ENCODE data around the gene WDR31. TPM values are rescaled to one million over a fixed set of nuclear protein-coding genes. Genes with fewer than 3 reads are reported as not detected.
"Not testable (repeated sequence)": the region's sequence is repeated elsewhere in the genome, so short reads cannot be mapped to it uniquely, and the experiment has no call there.

WDR31 gene
- total and polyA plus RNA-seq, 3 experiments from 2014 or later = 0.22 to 1.9 (median 1.3) TPM

DNA sequence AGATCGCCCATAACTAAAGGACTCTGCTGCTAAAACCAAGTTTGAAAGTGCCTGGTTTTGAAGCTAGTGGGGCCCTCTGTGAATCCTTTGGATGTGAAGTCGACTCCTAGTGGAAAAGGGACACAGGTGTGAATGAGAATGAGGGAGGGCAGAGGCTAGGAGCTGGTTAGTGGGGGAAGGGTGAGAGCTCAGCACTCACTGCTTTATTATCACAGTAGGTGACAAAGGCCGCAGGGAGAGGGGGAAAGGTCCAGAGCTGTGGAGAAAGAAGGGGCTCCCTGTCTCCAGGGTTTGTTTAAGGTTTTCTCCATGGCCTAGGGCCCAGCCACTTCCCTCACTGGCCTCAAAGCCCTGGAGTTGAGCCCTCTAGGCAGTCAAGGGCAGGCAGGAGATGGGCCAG is 33.2 kb upstream of the WDR31 start:
- CTCF ChIA-PET = no interaction called here
- POLR2A ChIA-PET = no interaction called here
- H3K9me3 ChIP-seq (ENCODE audit: low read length) = no peaks in the 10 kb centered on the region
- peak overlapping the region in 1 of 8 donors; percentile 43 for H3K27ac Mint-ChIP-seq
- no peaks in the 10 kb centered on the region for H3K27me3 Mint-ChIP-seq
- H3K4me3 Mint-ChIP-seq = peak overlapping the region in 2 of 7 donors; percentile 38 to 56
- peaks cover 9% of the 10 kb centered on the region for H3K4me1 ChIP-seq (ENCODE audit: insufficient read depth, low read length)
- peaks cover 0 to 30% (median 0%) of the 10 kb centered on the region in 3 donors for H3K36me3 Mint-ChIP-seq
- DNase-seq = no peak
- H3K4me3 ChIP-seq (ENCODE audit: low read length) = no peak overlapping the region
- H3K4me1 Mint-ChIP-seq = peaks cover 9 to 21% (median 16%) of the 10 kb centered on the region in 3 donors
- H3K36me3 ChIP-seq (ENCODE audit: insufficient read depth, low read length) = no peaks in the 10 kb centered on the region
- H3K27ac ChIP-seq (ENCODE audit: low read depth, low read length) = no peak overlapping the region
- H3K27me3 ChIP-seq (ENCODE audit: insufficient read depth, low read length, poor library complexity, severe bottlenecking) = no peaks in the 10 kb centered on the region
- H3K9me3 Mint-ChIP-seq = no peaks in the 10 kb centered on the region

DNA sequence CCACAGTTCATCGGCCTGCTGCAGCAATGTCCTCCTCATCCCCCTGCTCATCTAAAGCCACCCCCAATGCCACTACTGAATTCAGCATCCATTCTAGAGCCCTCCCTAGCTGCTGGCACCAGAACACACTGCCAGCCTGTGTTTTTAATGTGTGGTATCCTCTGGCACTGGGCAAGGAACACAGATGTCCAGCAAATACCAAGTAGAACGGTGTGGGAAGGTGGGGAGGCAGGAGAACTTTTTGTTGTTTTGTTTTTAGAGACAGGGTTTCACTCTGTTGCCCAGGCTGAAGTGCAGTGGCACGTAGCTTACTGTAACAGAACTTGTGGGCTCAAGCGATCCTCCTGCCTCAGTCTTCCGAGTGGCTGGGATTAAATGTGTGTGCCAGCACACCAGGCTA is 32.0 kb upstream of the WDR31 start:
- Mint-ChIP-seq H3K36me3 (peaks cover 0 to 30% (median 0%) of the 10 kb centered on the region in 3 donors), H3K27me3 (no peaks in the 10 kb centered on the region), H3K9me3 (no peaks in the 10 kb centered on the region), H3K4me1 (peaks cover 9 to 17% (median 16%) of the 10 kb centered on the region in 3 donors), H3K4me3 (no peak overlapping the region), H3K27ac (peak overlapping the region in 2 of 8 donors; percentile 16 to 33)
- Histone ChIP-seq H3K9me3 (ENCODE audit: low read length) (no peaks in the 10 kb centered on the region), H3K27ac (ENCODE audit: low read depth, low read length) (no peak overlapping the region), H3K4me1 (ENCODE audit: insufficient read depth, low read length) (peaks cover 9% of the 10 kb centered on the region), H3K27me3 (ENCODE audit: insufficient read depth, low read length, poor library complexity, severe bottlenecking) (no peaks in the 10 kb centered on the region), H3K4me3 (ENCODE audit: low read length) (no peak overlapping the region), H3K36me3 (ENCODE audit: insufficient read depth, low read length) (no peaks in the 10 kb centered on the region)
- no peak for DNase-seq
- CTCF ChIA-PET = interaction anchor here (1.2 kb wide), 1 partner anchor 30 kb away, joined by 3 read pairs; no protein-coding TSS in a partner anchor
- POLR2A ChIA-PET = no interaction called here

DNA sequence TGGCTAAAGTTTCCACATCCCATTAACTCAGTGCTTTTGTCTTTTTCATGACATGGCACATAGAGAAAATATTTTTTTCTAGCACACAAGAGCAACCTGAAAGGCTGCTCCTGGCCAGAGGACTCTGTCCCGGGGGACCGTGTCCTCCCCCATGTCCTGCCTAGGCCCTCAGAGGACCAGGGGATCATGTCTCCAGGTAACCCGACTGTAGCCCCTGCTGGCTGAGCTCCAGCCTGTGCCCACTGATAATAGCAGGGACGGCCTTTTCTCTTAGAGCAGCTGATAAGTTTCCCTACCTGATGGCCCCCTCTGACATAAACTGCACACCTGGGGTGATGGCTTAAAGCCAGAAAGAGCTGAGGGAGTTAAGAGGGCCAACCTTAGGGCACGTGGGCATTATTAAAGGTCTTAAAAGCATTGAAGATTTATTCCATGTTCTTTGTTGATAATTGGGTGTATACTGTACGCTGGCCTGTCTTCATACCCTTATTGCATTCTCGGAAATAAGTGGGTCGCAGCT is 30.8 kb upstream of the WDR31 start:
- ChIA-PET CTCF (no interaction called here), POLR2A (interaction anchor here (1.0 kb wide), 1 partner anchor 21 kb away, joined by 6 read pairs; the partner anchor contains the start of gene BSPRY)
- no peaks in the 10 kb centered on the region for H3K9me3 Mint-ChIP-seq
- no peaks in the 10 kb centered on the region for H3K27me3 ChIP-seq (ENCODE audit: insufficient read depth, low read length, poor library complexity, severe bottlenecking)
- peaks cover 8% of the 10 kb centered on the region for H3K4me1 ChIP-seq (ENCODE audit: insufficient read depth, low read length)
- H3K27me3 Mint-ChIP-seq = peaks cover 0 to 1% of the 10 kb centered on the region in 2 donors
- H3K4me3 Mint-ChIP-seq = no peak overlapping the region
- H3K4me1 Mint-ChIP-seq = peaks cover 9 to 15% (median 15%) of the 10 kb centered on the region in 3 donors
- H3K27ac ChIP-seq (ENCODE audit: low read depth, low read length) = no peak overlapping the region
- peak overlapping the region in 1 of 8 donors; percentile 26 for H3K27ac Mint-ChIP-seq
- peaks cover 0 to 28% (median 0%) of the 10 kb centered on the region in 3 donors for H3K36me3 Mint-ChIP-seq
- H3K4me3 ChIP-seq (ENCODE audit: low read length) = no peak overlapping the region
- H3K9me3 ChIP-seq (ENCODE audit: low read length) = no peaks in the 10 kb centered on the region
- no peaks in the 10 kb centered on the region for H3K36me3 ChIP-seq (ENCODE audit: insufficient read depth, low read length)
- DNase-seq = no peak

DNA sequence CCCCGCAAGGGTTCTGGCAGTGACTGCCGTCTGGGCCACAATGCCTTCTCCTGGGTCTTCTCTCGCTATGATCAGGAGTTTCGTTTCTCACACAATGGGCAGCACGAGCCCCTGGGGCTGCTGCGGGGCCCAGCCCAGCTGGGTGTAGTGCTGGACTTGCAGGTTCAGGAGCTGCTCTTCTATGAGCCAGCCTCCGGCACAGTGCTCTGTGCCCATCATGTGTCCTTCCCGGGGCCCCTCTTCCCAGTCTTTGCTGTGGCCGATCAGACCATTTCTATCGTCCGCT is 29.7 kb upstream of the WDR31 start:
- H3K4me3 Mint-ChIP-seq = no peak overlapping the region
- H3K9me3 Mint-ChIP-seq = no peaks in the 10 kb centered on the region
- no peaks in the 10 kb centered on the region for H3K36me3 ChIP-seq (ENCODE audit: insufficient read depth, low read length)
- no peak overlapping the region for H3K27ac ChIP-seq (ENCODE audit: low read depth, low read length)
- H3K27me3 ChIP-seq (ENCODE audit: insufficient read depth, low read length, poor library complexity, severe bottlenecking) = no peaks in the 10 kb centered on the region
- H3K36me3 Mint-ChIP-seq = peaks cover 0 to 20% (median 0%) of the 10 kb centered on the region in 3 donors
- ChIA-PET POLR2A (interaction anchor here (0.6 to 1.0 kb wide), 2 partner anchors 10 to 20 kb away, joined by 3 to 6 read pairs; partner anchors contain the start of gene BSPRY), CTCF (no interaction called here)
- no peaks in the 10 kb centered on the region for H3K4me1 ChIP-seq (ENCODE audit: insufficient read depth, low read length)
- H3K9me3 ChIP-seq (ENCODE audit: low read length) = no peaks in the 10 kb centered on the region
- H3K4me1 Mint-ChIP-seq = peaks cover 0 to 5% (median 4%) of the 10 kb centered on the region in 3 donors
- no peak overlapping the region for H3K4me3 ChIP-seq (ENCODE audit: low read length)
- no peak overlapping the region for H3K27ac Mint-ChIP-seq
- no peak for DNase-seq
- peaks cover 0 to 1% of the 10 kb centered on the region in 2 donors for H3K27me3 Mint-ChIP-seq

DNA sequence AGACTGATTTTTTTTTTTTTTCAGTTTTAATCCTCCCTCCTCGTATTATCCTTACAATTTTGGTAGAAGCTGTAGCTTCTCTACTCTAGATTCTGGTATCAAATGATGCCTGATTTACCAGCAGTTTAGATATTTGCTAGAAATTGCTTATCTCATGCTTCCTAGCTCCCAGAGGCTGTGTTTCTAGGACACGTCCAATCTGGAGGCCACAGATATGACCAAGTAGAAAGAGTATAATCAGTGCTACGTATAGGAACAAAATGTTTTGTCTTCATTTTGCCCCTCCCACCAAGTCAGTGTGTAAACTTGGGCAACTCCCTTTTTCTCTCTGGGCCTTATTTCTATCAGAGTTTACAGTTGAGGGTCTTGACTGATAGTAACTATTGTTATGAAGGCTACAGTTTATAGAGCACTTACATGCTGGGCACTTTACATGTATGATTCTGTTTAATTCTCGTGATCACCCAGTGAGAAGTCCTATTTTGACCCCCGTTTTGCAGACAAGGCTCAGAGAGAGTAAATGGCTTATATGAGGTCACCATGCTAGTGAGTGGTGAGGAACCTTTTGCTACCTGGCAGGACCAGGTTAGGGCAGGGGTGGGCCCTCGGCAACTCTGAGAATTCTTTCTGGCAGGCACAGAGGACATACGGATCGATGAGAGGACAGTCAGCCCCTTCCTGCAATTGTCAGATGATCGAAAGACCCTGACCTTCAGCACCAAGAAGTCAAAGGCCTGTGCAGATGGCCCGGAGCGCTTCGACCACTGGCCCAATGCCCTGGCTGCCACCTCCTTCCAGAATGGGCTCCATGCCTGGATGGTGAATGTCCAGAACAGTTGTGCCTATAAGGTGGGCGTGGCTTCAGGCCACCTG is 29.1 kb upstream of the WDR31 start:
- H3K4me1 Mint-ChIP-seq = no peaks in the 10 kb centered on the region
- no peak for DNase-seq
- POLR2A ChIA-PET = no interaction called here

DNA sequence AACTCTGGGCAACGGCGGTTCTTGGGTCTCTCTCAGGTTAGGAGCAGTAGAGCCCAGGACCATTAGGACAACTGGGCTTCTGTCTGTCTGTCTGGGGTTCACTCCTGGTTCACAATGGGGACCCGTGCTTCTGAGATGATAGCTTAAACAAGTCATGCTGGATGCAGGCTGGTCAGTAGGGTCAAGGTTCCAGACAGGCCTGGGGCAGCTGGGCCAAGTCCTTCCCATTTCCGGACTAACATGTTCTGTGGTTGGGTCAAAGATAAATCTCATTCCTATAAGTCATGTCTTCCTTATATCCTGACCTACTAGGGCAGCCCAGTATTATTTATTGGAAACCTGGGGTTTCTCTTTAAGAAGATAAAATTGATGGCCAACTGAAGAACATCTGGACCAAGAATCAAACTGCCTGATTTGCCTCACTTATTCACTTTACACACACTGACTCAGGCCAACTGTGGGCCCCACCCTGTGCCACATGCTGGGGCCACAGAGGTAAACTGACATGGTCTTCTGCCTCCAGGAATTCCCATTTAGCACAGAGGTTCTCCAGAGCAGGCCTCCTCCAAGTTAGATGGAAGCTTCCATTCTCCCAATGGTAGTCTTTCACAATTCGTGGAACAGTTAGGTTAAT is 28.4 kb upstream of the WDR31 start:
- peaks cover 0 to 1% of the 10 kb centered on the region in 2 donors for H3K27me3 Mint-ChIP-seq
- Histone ChIP-seq H3K27me3 (ENCODE audit: insufficient read depth, low read length, poor library complexity, severe bottlenecking) (no peaks in the 10 kb centered on the region), H3K36me3 (ENCODE audit: insufficient read depth, low read length) (no peaks in the 10 kb centered on the region), H3K27ac (ENCODE audit: low read depth, low read length) (no peak overlapping the region), H3K4me3 (ENCODE audit: low read length) (no peak overlapping the region), H3K4me1 (ENCODE audit: insufficient read depth, low read length) (no peaks in the 10 kb centered on the region), H3K9me3 (ENCODE audit: low read length) (no peaks in the 10 kb centered on the region)
- peak overlapping the region in 1 of 7 donors; percentile 54 for H3K4me3 Mint-ChIP-seq
- no peaks in the 10 kb centered on the region for H3K9me3 Mint-ChIP-seq
- H3K27ac Mint-ChIP-seq = peak overlapping the region in 1 of 8 donors; percentile 91
- POLR2A ChIA-PET = no interaction called here
- H3K36me3 Mint-ChIP-seq = peaks cover 0 to 9% (median 0%) of the 10 kb centered on the region in 3 donors
- no peak for DNase-seq
- H3K4me1 Mint-ChIP-seq = no peaks in the 10 kb centered on the region
- CTCF ChIA-PET = no interaction called here

More for the DNA sequence above, 29.1 kb upstream of the WDR31 start:
- H3K9me3 Mint-ChIP-seq = no peaks in the 10 kb centered on the region
- Histone ChIP-seq H3K27ac (ENCODE audit: low read depth, low read length) (no peak overlapping the region), H3K4me1 (ENCODE audit: insufficient read depth, low read length) (no peaks in the 10 kb centered on the region), H3K36me3 (ENCODE audit: insufficient read depth, low read length) (no peaks in the 10 kb centered on the region), H3K27me3 (ENCODE audit: insufficient read depth, low read length, poor library complexity, severe bottlenecking) (no peaks in the 10 kb centered on the region), H3K4me3 (ENCODE audit: low read length) (no peak overlapping the region), H3K9me3 (ENCODE audit: low read length) (no peaks in the 10 kb centered on the region)
- no peak overlapping the region for H3K4me3 Mint-ChIP-seq
- H3K27me3 Mint-ChIP-seq = peaks cover 0 to 1% of the 10 kb centered on the region in 2 donors
- no peak overlapping the region for H3K27ac Mint-ChIP-seq
- CTCF ChIA-PET = no interaction called here
- peaks cover 0 to 16% (median 0%) of the 10 kb centered on the region in 3 donors for H3K36me3 Mint-ChIP-seq

DNA sequence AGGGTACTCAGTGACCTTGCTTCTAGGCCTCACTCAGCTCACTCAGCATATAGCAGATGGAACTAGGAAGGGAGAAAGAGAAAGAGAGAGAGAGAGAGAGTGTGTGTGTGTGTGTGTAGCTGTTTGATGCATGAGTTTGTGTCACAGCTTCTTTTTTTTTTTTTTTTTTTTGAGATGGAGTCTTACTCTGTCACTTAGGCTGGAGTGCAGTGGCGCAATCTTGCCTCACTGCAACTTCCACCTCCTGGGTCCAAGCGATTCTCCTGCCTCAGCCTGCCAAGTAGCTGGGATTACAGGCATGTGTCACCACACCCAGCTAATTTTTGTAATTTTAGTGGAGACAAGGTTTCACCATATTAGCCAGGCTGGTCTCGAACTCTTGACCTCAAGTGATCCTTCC is 25.6 kb upstream of the WDR31 start:
- H3K9me3 ChIP-seq (ENCODE audit: low read length); H3K4me3 Mint-ChIP-seq; H3K4me1 ChIP-seq (ENCODE audit: insufficient read depth, low read length); H3K4me1 Mint-ChIP-seq; DNase-seq; H3K36me3 ChIP-seq (ENCODE audit: insufficient read depth, low read length); H3K27ac Mint-ChIP-seq; H3K4me3 ChIP-seq (ENCODE audit: low read length); H3K9me3 Mint-ChIP-seq; H3K27ac ChIP-seq (ENCODE audit: low read depth, low read length); H3K27me3 ChIP-seq (ENCODE audit: insufficient read depth, low read length, poor library complexity, severe bottlenecking); H3K36me3 Mint-ChIP-seq; H3K27me3 Mint-ChIP-seq: not testable (repeated sequence)
- ChIA-PET CTCF (interaction anchor here (1.2 kb wide), 1 partner anchor 35 kb away, joined by 3 read pairs; the partner anchor contains the start of gene ALAD), POLR2A (interaction anchor here (0.6 kb wide), 1 partner anchor 116 kb away, joined by 3 read pairs; no protein-coding TSS in a partner anchor)

DNA sequence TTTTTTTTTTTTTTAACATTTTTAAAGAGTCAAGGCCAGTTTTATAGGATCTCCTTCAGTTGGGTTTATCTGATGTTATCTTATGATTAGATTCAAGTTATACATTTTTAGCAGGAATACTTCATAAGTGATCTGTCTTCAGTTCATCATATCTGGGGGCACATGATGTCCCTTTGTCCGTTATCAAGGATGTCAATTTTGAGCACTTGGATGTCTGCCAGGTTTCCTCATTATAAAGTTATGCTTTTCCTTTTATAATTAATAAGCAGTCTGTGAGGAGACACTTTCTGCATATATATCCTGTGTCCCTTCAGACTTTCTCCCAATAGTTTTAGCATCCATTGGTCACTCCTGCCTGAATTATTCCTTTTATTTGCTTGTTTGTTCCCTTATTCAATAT is 24.9 kb upstream of the WDR31 start:
- Histone ChIP-seq H3K36me3 (ENCODE audit: insufficient read depth, low read length) (no peaks in the 10 kb centered on the region), H3K9me3 (ENCODE audit: low read length) (no peaks in the 10 kb centered on the region), H3K27ac (ENCODE audit: low read depth, low read length) (no peak overlapping the region), H3K4me3 (ENCODE audit: low read length) (no peak overlapping the region), H3K4me1 (ENCODE audit: insufficient read depth, low read length) (no peaks in the 10 kb centered on the region), H3K27me3 (ENCODE audit: insufficient read depth, low read length, poor library complexity, severe bottlenecking) (no peaks in the 10 kb centered on the region)
- H3K9me3 Mint-ChIP-seq = no peaks in the 10 kb centered on the region
- no peak overlapping the region for H3K27ac Mint-ChIP-seq
- peaks cover 0 to 4% of the 10 kb centered on the region in 2 donors for H3K27me3 Mint-ChIP-seq
- no peak for DNase-seq
- ChIA-PET CTCF (interaction anchor here (1.2 kb wide), 1 partner anchor 36 kb away, joined by 3 read pairs; the partner anchor contains the start of gene ALAD), POLR2A (interaction anchor here (0.6 kb wide), 1 partner anchor 116 kb away, joined by 3 read pairs; no protein-coding TSS in a partner anchor)
- H3K36me3 Mint-ChIP-seq = no peaks in the 10 kb centered on the region
- H3K4me3 Mint-ChIP-seq = no peak overlapping the region
- no peaks in the 10 kb centered on the region for H3K4me1 Mint-ChIP-seq
